ENCODE measurements around the gene TPR.
A peak's percentile ranks its signal among the peaks of the same experiment; 100 is the strongest.
"Not testable (repeated sequence)": the region's sequence is repeated elsewhere in the genome, so short reads cannot be mapped to it uniquely, and the experiment has no call there.

The TPR gene

GRCh38 chr1:186375152-186375928, at the start of gene TPR, which contains the start of gene ODR4:
Gene TPR, minus strand, starts transcription at chr1:186375253. Its CDS starts 225 bp downstream, at chr1:186375028.
Gene ODR4, plus strand, starts transcription at chr1:186375838. Its CDS starts 3,948 bp downstream, at chr1:186379786.
- DNase-seq (ENCODE audit: low spot score): peak; percentile 86

GRCh38 chr1:186424539-186424938, 49.5 kb upstream of the TPR start:
- DNase-seq (ENCODE audit: low spot score): no peak

- DNase-seq (ENCODE audit: low spot score): no peak
Measured at GRCh38 chr1:186421446-186421845, 46.4 kb upstream of the TPR start.

- no peak for DNase-seq (ENCODE audit: low spot score)
Measured at GRCh38 chr1:186420923-186421322, 45.9 kb upstream of the TPR start.

- DNase-seq (ENCODE audit: low spot score): no peak
Measured at GRCh38 chr1:186420311-186420710, 45.3 kb upstream of the TPR start.

GRCh38 chr1:186418503-186418902, 43.5 kb upstream of the TPR start:
- DNase-seq (ENCODE audit: low spot score): no peak

- DNase-seq (ENCODE audit: low spot score): no peak
Measured at GRCh38 chr1:186413319-186413718, 38.3 kb upstream of the TPR start.

GRCh38 chr1:186409091-186409490, 34.0 kb upstream of the TPR start:
- DNase-seq (ENCODE audit: low spot score): no peak

GRCh38 chr1:186404454-186405051, 29.5 kb upstream of the TPR start:
- peak; percentile 27 for DNase-seq (ENCODE audit: low spot score)

- no peak for DNase-seq (ENCODE audit: low spot score)
Measured at GRCh38 chr1:186403632-186404031, 28.6 kb upstream of the TPR start.

GRCh38 chr1:186401446-186401845, 26.4 kb upstream of the TPR start:
- not testable (repeated sequence) for DNase-seq (ENCODE audit: low spot score)

GRCh38 chr1:186392711-186393110, 17.7 kb upstream of the TPR start:
- not testable (repeated sequence) for DNase-seq (ENCODE audit: low spot score)

GRCh38 chr1:186391841-186392240, 16.8 kb upstream of the TPR start:
- no peak for DNase-seq (ENCODE audit: low spot score)

GRCh38 chr1:186390925-186391324, 15.9 kb upstream of the TPR start:
- no peak for DNase-seq (ENCODE audit: low spot score)

GRCh38 chr1:186386725-186387383, 11.8 kb upstream of the TPR start:
- DNase-seq (ENCODE audit: low spot score): no peak

- no peak for DNase-seq (ENCODE audit: low spot score)
Measured at GRCh38 chr1:186375929-186376319, 871 bp upstream of the TPR start.

- peak; percentile 12 for DNase-seq (ENCODE audit: low spot score)
Measured at GRCh38 chr1:186374303-186375151, 526 bp downstream of the TPR start.

GRCh38 chr1:186347837-186348691, 27.0 kb downstream of the TPR start:
- not testable (repeated sequence) for DNase-seq (ENCODE audit: low spot score)

- no peak for DNase-seq (ENCODE audit: low spot score)
Measured at GRCh38 chr1:186340772-186341171, 34.3 kb downstream of the TPR start.

GRCh38 chr1:186337554-186337953, 37.5 kb downstream of the TPR start:
- DNase-seq (ENCODE audit: low spot score): no peak

- no peak for DNase-seq (ENCODE audit: low spot score)
Measured at GRCh38 chr1:186330758-186331157, 44.3 kb downstream of the TPR start.

Measured in HuH-7 (cell line).